Neural cell (in vitro differentiated cells): ENCODE measurements around the gene BIVM. TPM values are rescaled to one million over a fixed set of nuclear protein-coding genes. Genes with fewer than 3 reads are reported as not detected.

Experiments used
- H2AFZ ChIP-seq: fragments of 200-600, 300-800 bp; sonication (generic), shearing (Covaris generic); 2 replicates; pipeline ENCODE4 v1.6.0; 2014; ENCODE audit warnings: low read depth, mild to moderate bottlenecking, antibody characterized with exemption, low read length, moderate library complexity
- H3F3A ChIP-seq: fragments of 200-600 bp; shearing (Covaris generic); 2 replicates; pipeline ENCODE4 v1.6.1; 2016; ENCODE audit warnings: mild to moderate bottlenecking, moderate library complexity, mixed read lengths, antibody characterized with exemption, low read length; ENCODE audit not compliant: insufficient read depth, poor library complexity, severe bottlenecking
- H3K27ac ChIP-seq: fragments of 200-600, 300-800 bp; sonication (generic), shearing (Covaris generic); 2 replicates; pipeline ENCODE4 v1.5.1; 2014; ENCODE audit warnings: mild to moderate bottlenecking, low read length, moderate library complexity
- H3K27me3 ChIP-seq: fragments of 300-800, 200-600 bp; sonication (generic), shearing (Covaris generic); 2 replicates; pipeline ENCODE4 v1.6.0; 2014; ENCODE audit warnings: mild to moderate bottlenecking, low read depth, low read length, moderate library complexity; ENCODE audit not compliant: insufficient read depth
- H3K36me3 ChIP-seq: fragments of 300-800, 200-600 bp; sonication (generic), shearing (Covaris generic); 2 replicates; pipeline ENCODE4 v1.5.1; 2014; ENCODE audit warnings: mild to moderate bottlenecking, antibody characterized with exemption, low read length, moderate library complexity; ENCODE audit not compliant: insufficient read depth
- H3K4me2 ChIP-seq: fragments of 300-800, 200-600 bp; sonication (generic), shearing (Covaris generic); 2 replicates; pipeline ENCODE4 v1.6.0; 2014; ENCODE audit warnings: mild to moderate bottlenecking, low read length
- H3K4me3 ChIP-seq: fragments of 300-800, 200-600 bp; sonication (generic), shearing (Covaris generic); 2 replicates; pipeline ENCODE4 v1.5.1; 2014; ENCODE audit warnings: mild to moderate bottlenecking, low read length, moderate library complexity
- H3K79me2 ChIP-seq: fragments of 200-600 bp; shearing (Covaris generic); replicated peaks from 2 replicates; pipeline ENCODE4 v1.6.0; 2014; ENCODE audit warnings: mild to moderate bottlenecking, low read length, moderate library complexity; ENCODE audit not compliant: insufficient read depth
- H3K9ac ChIP-seq: fragments of 300-800, 200-600 bp; sonication (generic), shearing (Covaris generic); 2 replicates; pipeline ENCODE4 v1.6.1; 2016; ENCODE audit warnings: mild to moderate bottlenecking, low read length, mixed read lengths
- H3K9me2 ChIP-seq: fragments of 200-600 bp; shearing (Covaris generic); 2 replicates; pipeline ENCODE4 v1.6.1; 2016; ENCODE audit warnings: mild to moderate bottlenecking, low read length, mixed read lengths; ENCODE audit not compliant: insufficient read depth
- H3K9me3 ChIP-seq: fragments of 200-600, 300-800 bp; sonication (generic), shearing (Covaris generic); 2 replicates; pipeline ENCODE4 v1.6.1; 2016; ENCODE audit warnings: mild to moderate bottlenecking, mixed run types, low read length, moderate library complexity, mixed read lengths
- H4K20me1 ChIP-seq: fragments of 200-600 bp; shearing (Covaris generic); 2 replicates; pipeline ENCODE4 v1.6.1; 2016; ENCODE audit warnings: mild to moderate bottlenecking, mixed run types; ENCODE audit not compliant: insufficient read depth
- EP300 ChIP-seq: fragments of 450-650 bp; conservative IDR thresholded peaks from 2 replicates; pipeline ENCODE4 v1.6.1; 2014; ENCODE audit warnings: antibody characterized with exemption, mild to moderate bottlenecking, moderate library complexity; ENCODE audit not compliant: poor library complexity, severe bottlenecking
- EZH2 ChIP-seq: fragments of 200-600, 300-800 bp; shearing (Covaris generic), sonication (generic); IDR thresholded peaks from 2 replicates; pipeline ENCODE4 v1.6.1; 2014; ENCODE audit warnings: antibody characterized with exemption, low read length, borderline replicate concordance, mild to moderate bottlenecking; ENCODE audit not compliant: insufficient read depth, poor library complexity, severe bottlenecking
- MXI1 ChIP-seq: fragments of 450-650 bp; conservative IDR thresholded peaks from 2 replicates; pipeline ENCODE4 v1.6.1; 2014; ENCODE audit warnings: antibody characterized with exemption, mild to moderate bottlenecking; ENCODE audit not compliant: poor library complexity, severe bottlenecking
- POLR2AphosphoS5 ChIP-seq: IDR thresholded peaks from 2 replicates; pipeline ENCODE4 v1.6.1; 2012
- RAD21 ChIP-seq: fragments of 450-650 bp; conservative IDR thresholded peaks from 2 replicates; pipeline ENCODE4 v1.6.1; 2014; ENCODE audit warnings: antibody characterized with exemption, mild to moderate bottlenecking, moderate library complexity
- SMC3 ChIP-seq: fragments of 450-650 bp; conservative IDR thresholded peaks from 2 replicates; pipeline ENCODE4 v1.6.1; 2014; ENCODE audit warnings: antibody characterized with exemption, mild to moderate bottlenecking, moderate library complexity; ENCODE audit not compliant: poor library complexity
- TAF1 ChIP-seq: IDR thresholded peaks from 2 replicates; pipeline ENCODE4 v1.6.1; 2012; ENCODE audit warnings: low read depth
- polyA plus RNA-seq: library from polyadenylated mRNA; depleted of rRNA; stranded (reverse); fragments of >200 nt; gene quantifications from 2 replicates; pipeline ENCODE4 v1.2.3, GENCODE V29; 2014
- TF ChIP-seq, protein P1 (sequence below): fragments of 450-650 bp; IDR thresholded peaks from 2 replicates; pipeline ENCODE4 v1.5.1; 2014; ENCODE audit warnings: antibody characterized with exemption, mild to moderate bottlenecking, moderate library complexity; ENCODE audit not compliant: poor library complexity, severe bottlenecking
- TF ChIP-seq, protein P2 (sequence below): IDR thresholded peaks from 2 replicates; pipeline ENCODE4 v1.6.1; 2012; ENCODE audit warnings: borderline replicate concordance

Gene BIVM
- polyA plus RNA-seq, 1 donor from 2014 or later = 60.7 TPM

DNA sequence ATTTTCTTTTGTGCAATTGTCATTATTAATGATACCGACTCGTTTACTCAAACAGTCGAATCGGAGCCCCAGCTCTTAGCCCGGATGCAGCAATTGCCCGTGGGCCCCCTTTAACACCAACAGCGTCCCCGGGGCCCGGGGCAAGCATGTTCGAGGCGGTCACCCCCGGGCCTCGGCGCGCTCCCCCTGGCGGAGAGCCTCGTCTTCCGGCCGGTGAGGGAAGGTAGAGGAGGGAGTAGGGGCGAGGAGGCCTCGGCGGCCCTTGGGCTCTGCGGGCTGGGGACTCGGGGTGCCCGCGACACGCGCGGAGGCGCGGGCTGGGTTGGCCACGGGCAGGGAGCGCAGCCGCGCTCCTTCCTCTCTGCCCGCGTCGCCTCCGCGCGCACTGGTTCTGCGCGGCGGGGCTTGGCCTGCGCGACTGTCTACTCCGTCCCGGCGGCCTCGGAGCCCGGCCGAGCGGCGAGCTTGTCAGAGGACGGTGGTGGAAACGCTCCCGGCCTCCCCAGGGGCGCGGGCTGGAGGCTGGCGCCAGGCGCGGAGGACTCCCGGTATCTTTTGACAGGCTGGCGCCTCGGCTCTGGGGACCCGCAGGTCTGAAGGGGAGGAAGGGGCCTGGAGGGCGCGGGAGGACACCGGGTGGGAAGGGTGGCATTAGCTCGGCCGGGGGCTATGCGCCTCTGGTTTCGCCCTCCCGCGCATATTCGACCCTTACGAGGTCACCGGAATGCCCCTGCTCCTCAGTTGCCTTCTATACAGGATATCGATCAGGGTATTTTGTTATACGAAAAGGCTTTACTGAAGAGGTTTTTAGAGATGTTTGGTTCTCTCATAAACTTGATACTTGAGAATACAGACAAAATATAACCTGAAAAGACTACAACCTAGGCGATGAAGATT is 1.5 kb downstream of the BIVM start:
- H2AFZ ChIP-seq = peak overlapping the region; percentile 51
- H3F3A ChIP-seq = no peaks in the 10 kb centered on the region
- H3K9me2 ChIP-seq = no peaks in the 10 kb centered on the region
- TF ChIP-seq RAD21 = peak; percentile 54
- peak; percentile 33 for TF ChIP-seq MXI1
- no peak for TF ChIP-seq EP300
- TF ChIP-seq, protein P1, sequence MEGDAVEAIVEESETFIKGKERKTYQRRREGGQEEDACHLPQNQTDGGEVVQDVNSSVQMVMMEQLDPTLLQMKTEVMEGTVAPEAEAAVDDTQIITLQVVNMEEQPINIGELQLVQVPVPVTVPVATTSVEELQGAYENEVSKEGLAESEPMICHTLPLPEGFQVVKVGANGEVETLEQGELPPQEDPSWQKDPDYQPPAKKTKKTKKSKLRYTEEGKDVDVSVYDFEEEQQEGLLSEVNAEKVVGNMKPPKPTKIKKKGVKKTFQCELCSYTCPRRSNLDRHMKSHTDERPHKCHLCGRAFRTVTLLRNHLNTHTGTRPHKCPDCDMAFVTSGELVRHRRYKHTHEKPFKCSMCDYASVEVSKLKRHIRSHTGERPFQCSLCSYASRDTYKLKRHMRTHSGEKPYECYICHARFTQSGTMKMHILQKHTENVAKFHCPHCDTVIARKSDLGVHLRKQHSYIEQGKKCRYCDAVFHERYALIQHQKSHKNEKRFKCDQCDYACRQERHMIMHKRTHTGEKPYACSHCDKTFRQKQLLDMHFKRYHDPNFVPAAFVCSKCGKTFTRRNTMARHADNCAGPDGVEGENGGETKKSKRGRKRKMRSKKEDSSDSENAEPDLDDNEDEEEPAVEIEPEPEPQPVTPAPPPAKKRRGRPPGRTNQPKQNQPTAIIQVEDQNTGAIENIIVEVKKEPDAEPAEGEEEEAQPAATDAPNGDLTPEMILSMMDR = peak; percentile 80
- TF ChIP-seq EZH2 = no peak
- TF ChIP-seq, protein P2, sequence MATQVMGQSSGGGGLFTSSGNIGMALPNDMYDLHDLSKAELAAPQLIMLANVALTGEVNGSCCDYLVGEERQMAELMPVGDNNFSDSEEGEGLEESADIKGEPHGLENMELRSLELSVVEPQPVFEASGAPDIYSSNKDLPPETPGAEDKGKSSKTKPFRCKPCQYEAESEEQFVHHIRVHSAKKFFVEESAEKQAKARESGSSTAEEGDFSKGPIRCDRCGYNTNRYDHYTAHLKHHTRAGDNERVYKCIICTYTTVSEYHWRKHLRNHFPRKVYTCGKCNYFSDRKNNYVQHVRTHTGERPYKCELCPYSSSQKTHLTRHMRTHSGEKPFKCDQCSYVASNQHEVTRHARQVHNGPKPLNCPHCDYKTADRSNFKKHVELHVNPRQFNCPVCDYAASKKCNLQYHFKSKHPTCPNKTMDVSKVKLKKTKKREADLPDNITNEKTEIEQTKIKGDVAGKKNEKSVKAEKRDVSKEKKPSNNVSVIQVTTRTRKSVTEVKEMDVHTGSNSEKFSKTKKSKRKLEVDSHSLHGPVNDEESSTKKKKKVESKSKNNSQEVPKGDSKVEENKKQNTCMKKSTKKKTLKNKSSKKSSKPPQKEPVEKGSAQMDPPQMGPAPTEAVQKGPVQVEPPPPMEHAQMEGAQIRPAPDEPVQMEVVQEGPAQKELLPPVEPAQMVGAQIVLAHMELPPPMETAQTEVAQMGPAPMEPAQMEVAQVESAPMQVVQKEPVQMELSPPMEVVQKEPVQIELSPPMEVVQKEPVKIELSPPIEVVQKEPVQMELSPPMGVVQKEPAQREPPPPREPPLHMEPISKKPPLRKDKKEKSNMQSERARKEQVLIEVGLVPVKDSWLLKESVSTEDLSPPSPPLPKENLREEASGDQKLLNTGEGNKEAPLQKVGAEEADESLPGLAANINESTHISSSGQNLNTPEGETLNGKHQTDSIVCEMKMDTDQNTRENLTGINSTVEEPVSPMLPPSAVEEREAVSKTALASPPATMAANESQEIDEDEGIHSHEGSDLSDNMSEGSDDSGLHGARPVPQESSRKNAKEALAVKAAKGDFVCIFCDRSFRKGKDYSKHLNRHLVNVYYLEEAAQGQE = peak; percentile 40
- peak; percentile 71 for TF ChIP-seq SMC3
- no peak for TF ChIP-seq TAF1
- TF ChIP-seq POLR2AphosphoS5 = peak; percentile 20
- no peak overlapping the region for H3K27ac ChIP-seq
- peaks cover 12% of the 10 kb centered on the region for H3K79me2 ChIP-seq
- H3K27me3 ChIP-seq = no peaks in the 10 kb centered on the region
- H3K4me3 ChIP-seq = peak overlapping the region; percentile 89
- no peaks in the 10 kb centered on the region for H4K20me1 ChIP-seq
- H3K9me3 ChIP-seq = no peaks in the 10 kb centered on the region
- peak overlapping the region; percentile 58 for H3K4me2 ChIP-seq
- no peaks in the 10 kb centered on the region for H3K36me3 ChIP-seq
- peak overlapping the region; percentile 79 for H3K9ac ChIP-seq

DNA sequence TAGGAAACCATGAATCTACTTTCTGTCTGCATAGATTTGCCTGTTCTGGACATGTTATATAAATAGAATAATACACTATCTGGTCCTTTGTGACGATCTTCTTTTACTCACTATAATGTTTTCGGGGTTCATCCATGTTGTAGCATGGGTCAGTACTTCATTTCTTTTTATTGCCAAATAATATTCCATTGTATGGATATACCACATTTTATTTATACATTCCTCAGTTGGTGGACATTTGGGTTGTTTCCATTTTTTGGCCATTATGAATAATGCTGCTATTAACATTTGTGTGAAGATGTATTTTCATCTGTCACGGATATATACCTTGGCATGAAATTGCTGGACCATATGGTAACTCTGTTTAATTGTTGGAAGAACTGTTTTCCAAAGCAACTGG is 6.8 kb downstream of the BIVM start:
- TF ChIP-seq EP300 (no peak), POLR2AphosphoS5 (no peak), TAF1 (no peak), EZH2 (no peak), SMC3 (no peak), RAD21 (no peak), MXI1 (no peak)
- TF ChIP-seq, protein P2 = no peak
- TF ChIP-seq, protein P1 = no peak
- Histone ChIP-seq H3K9me3 (no peaks in the 10 kb centered on the region), H3K79me2 (no peaks in the 10 kb centered on the region), H3K4me2 (no peak overlapping the region), H3K9ac (no peak overlapping the region), H3K36me3 (no peaks in the 10 kb centered on the region), H3K9me2 (no peaks in the 10 kb centered on the region), H4K20me1 (no peaks in the 10 kb centered on the region), H3K4me3 (no peak overlapping the region), H3F3A (no peaks in the 10 kb centered on the region), H2AFZ (no peak overlapping the region), H3K27ac (no peak overlapping the region), H3K27me3 (no peaks in the 10 kb centered on the region)
